Fibroblast of lung (primary cell): ENCODE measurements around the gene CNTN1.

Source experiments
- CTCF ChIP-seq, 2 donors: IDR thresholded peaks in 1 of 2; conservative IDR thresholded peaks in 1 of 2; 1 replicate in 1 of 2; 2 replicates in 1 of 2; pipeline ENCODE4 v1.5.1; 2011 to 2012; ENCODE audit warnings: low read length in 2 of 2, control low read depth in 1 of 2, inconsistent platforms in 1 of 2, low read depth in 1 of 2, mild to moderate bottlenecking in 1 of 2
- EZH2 ChIP-seq: IDR thresholded peaks from 2 replicates; pipeline ENCODE4 v1.5.1; 2012; ENCODE audit warnings: low read length, control low read depth, mild to moderate bottlenecking; ENCODE audit errors: missing control alignments

GRCh38 chr12:40793471-40793870 is 101.2 kb downstream of the CNTN1 start:
- TF ChIP-seq CTCF (conservative IDR thresholded peaks at IDR 0.05 in 1 of 2, IDR thresholded peaks at IDR 0.05 in 1 of 2; ENCODE audit: low read depth in 1 of 2, low read length in 2 of 2) = no peak
- no peak for TF ChIP-seq EZH2
